Astrocyte (in vitro differentiated cells and primary cell): Measurements from ENCODE around the gene CMTR1.

Experiments
- CTCF ChIP-seq: IDR thresholded peaks from 2 replicates; pipeline ENCODE4 v1.5.1; 2011; ENCODE audit warnings: low read depth, mild to moderate bottlenecking, inconsistent platforms, low read length, moderate library complexity; ENCODE audit not compliant: insufficient read depth
- EZH2 ChIP-seq: IDR thresholded peaks from 2 replicates; pipeline ENCODE4 v1.6.1; 2012; ENCODE audit warnings: mild to moderate bottlenecking, low read length, inconsistent platforms; ENCODE audit not compliant: insufficient read depth

- TF ChIP-seq CTCF, result no peak
- TF ChIP-seq EZH2, result no peak
Measured at GRCh38 chr6:37482606-37483251, 49.7 kb downstream of the CMTR1 start.
